Progenitor cell of endocrine pancreas (in vitro differentiated cells): ENCODE measurements around the gene UNK. TPM values are rescaled to one million over a fixed set of nuclear protein-coding genes. Genes with fewer than 3 reads are reported as not detected.
A peak's percentile ranks its signal among the peaks of the same experiment; 100 is the strongest.

Experiments
- DNase-seq: peaks from one replicate; pipeline ENCODE4 v3.0.0; 2021; ENCODE audit warnings: low spot score; ENCODE audit not compliant: unreplicated experiment
- H3K27ac Mint-ChIP-seq: 2 replicates; pipeline ENCODE4 v1.8.0; 2021; ENCODE audit warnings: mild to moderate bottlenecking, moderate library complexity, mixed read lengths
- H3K27me3 Mint-ChIP-seq: 2 replicates; pipeline ENCODE4 v1.8.0; 2021; ENCODE audit warnings: mixed read lengths
- H3K36me3 Mint-ChIP-seq: 2 replicates; pipeline ENCODE4 v1.8.0; 2022; ENCODE audit warnings: mixed read lengths; ENCODE audit not compliant: insufficient read depth
- H3K4me1 Mint-ChIP-seq: 2 replicates; pipeline ENCODE4 v1.8.0; 2021; ENCODE audit warnings: low read depth, mixed read lengths
- H3K4me3 Mint-ChIP-seq: 2 replicates; pipeline ENCODE4 v1.8.0; 2021; ENCODE audit warnings: low read depth, mild to moderate bottlenecking, moderate library complexity, mixed read lengths
- H3K9me3 Mint-ChIP-seq: 2 replicates; pipeline ENCODE4 v1.8.0; 2021; ENCODE audit warnings: low read depth, mixed read lengths
- CTCF ChIP-seq: fragments of 200-600 bp; sonication (generic); IDR thresholded peaks from one replicate; pipeline ENCODE4 v1.5.0; 2021; ENCODE audit warnings: antibody characterized with exemption, mild to moderate bottlenecking; ENCODE audit not compliant: unreplicated experiment
- total RNA-seq: library from RNA; stranded (reverse); gene quantifications from 2 replicates; pipeline ENCODE4 v1.2.1, GENCODE V29; 2021

UNK gene
- total RNA-seq, 1 donor from 2014 or later, result 72.8 TPM

- Mint-ChIP-seq H3K4me1 (peaks cover 4% of the 10 kb centered on the region), H3K4me3 (no peak overlapping the region), H3K27me3 (no peaks in the 10 kb centered on the region), H3K27ac (no peak overlapping the region), H3K36me3 (no peaks in the 10 kb centered on the region), H3K9me3 (no peaks in the 10 kb centered on the region)
- DNase-seq, result no peak
- no peak for TF ChIP-seq CTCF
These were observed 52.0 kb downstream of the UNK start for GRCh38 chr17:75836605-75837004.

GRCh38 chr17:75837899-75838298 is 53.3 kb downstream of the UNK start:
- no peaks in the 10 kb centered on the region for H3K27me3 Mint-ChIP-seq
- no peaks in the 10 kb centered on the region for H3K36me3 Mint-ChIP-seq
- DNase-seq, result no peak
- H3K27ac Mint-ChIP-seq, result peak overlapping the region; percentile 45
- H3K4me3 Mint-ChIP-seq, result no peak overlapping the region
- peaks cover 4% of the 10 kb centered on the region for H3K4me1 Mint-ChIP-seq
- H3K9me3 Mint-ChIP-seq, result no peaks in the 10 kb centered on the region
- no peak for TF ChIP-seq CTCF

GRCh38 chr17:75838410-75838809 is 53.8 kb downstream of the UNK start:
- Mint-ChIP-seq H3K36me3 (no peaks in the 10 kb centered on the region), H3K27me3 (no peaks in the 10 kb centered on the region), H3K9me3 (no peaks in the 10 kb centered on the region), H3K4me1 (no peaks in the 10 kb centered on the region), H3K27ac (no peak overlapping the region), H3K4me3 (no peak overlapping the region)
- DNase-seq, result no peak
- TF ChIP-seq CTCF, result no peak

GRCh38 chr17:75839942-75840798 is 55.6 kb downstream of the UNK start:
- Mint-ChIP-seq H3K9me3 (no peaks in the 10 kb centered on the region), H3K27me3 (no peaks in the 10 kb centered on the region), H3K36me3 (no peaks in the 10 kb centered on the region), H3K4me1 (peaks cover 2% of the 10 kb centered on the region), H3K27ac (no peak overlapping the region), H3K4me3 (no peak overlapping the region)
- no peak for DNase-seq
- TF ChIP-seq CTCF, result no peak

GRCh38 chr17:75840799-75841164 is 56.2 kb downstream of the UNK start:
- no peak for TF ChIP-seq CTCF
- Mint-ChIP-seq H3K4me3 (no peak overlapping the region), H3K4me1 (peaks cover 8% of the 10 kb centered on the region), H3K9me3 (no peaks in the 10 kb centered on the region), H3K27ac (no peak overlapping the region), H3K27me3 (no peaks in the 10 kb centered on the region), H3K36me3 (peaks cover 2% of the 10 kb centered on the region)
- DNase-seq, result no peak
